T-helper 17 cell (primary cell): ENCODE results near the gene RNGTT. TPM values are rescaled to one million over a fixed set of nuclear protein-coding genes. Genes with fewer than 3 reads are reported as not detected.

ENCODE experiments used
- total RNA-seq, 4 donors: library from RNA in 2 of 4; stranded (reverse) in 2 of 4; gene quantifications; one replicate each; pipeline ENCODE4 v1.2.3 and lab custom pipeline; 2022 to 2026

Gene RNGTT
- total RNA-seq, 2 donors from 2014 or later: 17.6 to 23.0 TPM

Other genes starting within 250 kb of the RNGTT start
- gene PNRC1, start 117.1 kb upstream of the RNGTT start, total RNA-seq: 100 to 1,000 TPM; 671 to 837 TPM
- gene SRSF12, start 154.5 kb upstream of the RNGTT start, total RNA-seq: not detected
- 1 to 10 TPM; 4.2 to 5.5 TPM for gene PM20D2, start 182.4 kb upstream of the RNGTT start, total RNA-seq